ENCODE results near the gene KRT86. TPM values are rescaled to one million over a fixed set of nuclear protein-coding genes. Genes with fewer than 3 reads are reported as not detected.
A peak's percentile ranks its signal among the peaks of the same experiment; 100 is the strongest.

Gene KRT86
- total RNA-seq, 2 experiments from 2014 or later = not detected

GRCh38 chr12:52308806-52309425 lies 34.5 kb downstream of the KRT86 start:
- Mint-ChIP-seq H3K4me1 (ENCODE audit: low read depth) (peaks cover 11% of the 10 kb centered on the region), H3K27ac (no peak overlapping the region), H3K27me3 (peaks cover 87% of the 10 kb centered on the region), H3K4me3 (no peak overlapping the region), H3K36me3 (ENCODE audit: low read depth) (no peaks in the 10 kb centered on the region), H3K9me3 (no peaks in the 10 kb centered on the region)
- intact Hi-C loops (cut with DNase I, micrococcal nuclease) = no loop called here
- no peak for TF ChIP-seq CTCF (IDR thresholded peaks at IDR 0.05)
- ATAC-seq (ENCODE audit: poor library complexity) (no peak), DNase-seq (no peak)
- peaks cover 13% of the 10 kb centered on the region for H3K4me1 ChIP-seq (ENCODE audit: insufficient read depth, low read length)
- no peaks in the 10 kb centered on the region for H3K9me3 ChIP-seq (ENCODE audit: control insufficient read depth in 1 of 2, insufficient read depth in 1 of 2, low read length in 2 of 2)
- no peak overlapping the region for H3K27ac ChIP-seq (ENCODE audit: low read depth in 1 of 2, low read length in 2 of 2)
- ChIA-PET CTCF (no interaction called here), POLR2A (no interaction called here)
- no peak overlapping the region for H3K4me3 ChIP-seq (ENCODE audit: low read length)
- H3K27me3 ChIP-seq (ENCODE audit: control insufficient read depth in 1 of 2, insufficient read depth in 2 of 2, low read length in 2 of 2) = peaks cover 38 to 61% of the 10 kb centered on the region in 2 experiments
- H3K36me3 ChIP-seq (ENCODE audit: insufficient read depth, low read length) = no peaks in the 10 kb centered on the region

GRCh38 chr12:52310622-52311284 lies 36.3 kb downstream of the KRT86 start:
- H3K27me3 Mint-ChIP-seq = peaks cover 86% of the 10 kb centered on the region
- intact Hi-C loops (cut with DNase I, micrococcal nuclease) = no loop called here
- no peak for TF ChIP-seq CTCF (IDR thresholded peaks at IDR 0.05)
- ATAC-seq (ENCODE audit: poor library complexity) (no peak), DNase-seq (peak in 1 of 14 experiments; percentile 0)
- POLR2A ChIA-PET = interaction anchor here (1.1 kb wide), 1 partner anchor 43 kb away, joined by 3 read pairs; no protein-coding TSS in a partner anchor
- peaks cover 7% of the 10 kb centered on the region for H3K4me1 ChIP-seq (ENCODE audit: insufficient read depth, low read length)
- H3K4me3 Mint-ChIP-seq = no peak overlapping the region
- no peak overlapping the region for H3K4me3 ChIP-seq (ENCODE audit: low read length)
- H3K27ac Mint-ChIP-seq = no peak overlapping the region
- CTCF ChIA-PET = no interaction called here
- H3K4me1 Mint-ChIP-seq (ENCODE audit: low read depth) = no peaks in the 10 kb centered on the region
- no peak overlapping the region for H3K27ac ChIP-seq (ENCODE audit: low read depth in 1 of 2, low read length in 2 of 2)
- peaks cover 41 to 61% of the 10 kb centered on the region in 2 experiments for H3K27me3 ChIP-seq (ENCODE audit: control insufficient read depth in 1 of 2, insufficient read depth in 2 of 2, low read length in 2 of 2)
- no peaks in the 10 kb centered on the region for H3K9me3 ChIP-seq (ENCODE audit: control insufficient read depth in 1 of 2, insufficient read depth in 1 of 2, low read length in 2 of 2)
- no peaks in the 10 kb centered on the region for H3K36me3 ChIP-seq (ENCODE audit: insufficient read depth, low read length)
- no peaks in the 10 kb centered on the region for H3K9me3 Mint-ChIP-seq
- no peaks in the 10 kb centered on the region for H3K36me3 Mint-ChIP-seq (ENCODE audit: low read depth)

GRCh38 chr12:52311285-52311648 lies 36.8 kb downstream of the KRT86 start:
- Histone ChIP-seq H3K27ac (ENCODE audit: low read depth in 1 of 2, low read length in 2 of 2) (no peak overlapping the region), H3K4me1 (ENCODE audit: insufficient read depth, low read length) (peaks cover 7% of the 10 kb centered on the region), H3K27me3 (ENCODE audit: control insufficient read depth in 1 of 2, insufficient read depth in 2 of 2, low read length in 2 of 2) (peaks cover 41 to 61% of the 10 kb centered on the region in 2 experiments), H3K4me3 (ENCODE audit: low read length) (no peak overlapping the region), H3K9me3 (ENCODE audit: control insufficient read depth in 1 of 2, insufficient read depth in 1 of 2, low read length in 2 of 2) (no peaks in the 10 kb centered on the region), H3K36me3 (ENCODE audit: insufficient read depth, low read length) (no peaks in the 10 kb centered on the region)
- TF ChIP-seq CTCF (IDR thresholded peaks at IDR 0.05) = no peak
- CTCF ChIA-PET = interaction anchor here (1.1 kb wide), 1 partner anchor 16 kb away, joined by 3 read pairs; no protein-coding TSS in a partner anchor
- POLR2A ChIA-PET = interaction anchor here (1.1 kb wide), 1 partner anchor 44 kb away, joined by 3 read pairs; no protein-coding TSS in a partner anchor
- no peak overlapping the region for H3K4me3 Mint-ChIP-seq
- H3K9me3 Mint-ChIP-seq = no peaks in the 10 kb centered on the region
- peak in 1 of 14 experiments; percentile 10 for DNase-seq
- H3K27me3 Mint-ChIP-seq = peaks cover 80% of the 10 kb centered on the region
- intact Hi-C loops (cut with DNase I, micrococcal nuclease) = no loop called here
- ATAC-seq (ENCODE audit: poor library complexity) = no peak
- H3K36me3 Mint-ChIP-seq (ENCODE audit: low read depth) = no peaks in the 10 kb centered on the region
- H3K4me1 Mint-ChIP-seq (ENCODE audit: low read depth) = no peaks in the 10 kb centered on the region
- H3K27ac Mint-ChIP-seq = no peak overlapping the region
